Peyer's patch (tissue), 4 donors: ENCODE data around the gene FCN1.

Source experiments
- CTCF ChIP-seq, 6 experiments: fragments of 450-650 bp in 4 of 6; fragments of 200-600 bp in 2 of 6; sonication (generic) in 1 of 6; IDR thresholded peaks; one replicate each; pipeline ENCODE4 v1.5.1; 2017 to 2019; ENCODE audit warnings: antibody characterized with exemption in 6 of 6, mild to moderate bottlenecking in 3 of 6, moderate library complexity in 1 of 6
- POLR2A ChIP-seq, 2 donors: fragments of 450-650 bp; IDR thresholded peaks; one replicate each; pipeline ENCODE4 v1.5.1; 2017; ENCODE audit warnings: antibody characterized with exemption in 2 of 2, mild to moderate bottlenecking in 2 of 2, moderate library complexity in 2 of 2

- no peak for TF ChIP-seq CTCF (IDR thresholded peaks at IDR 0.05)
- TF ChIP-seq POLR2A (IDR thresholded peaks at IDR 0.05), result no peak
These were observed 45.9 kb downstream of the FCN1 start for GRCh38 chr9:134871697-134872340.
